Pancreas (tissue), 10 donors: ENCODE data around the gene RRP1B. TPM values are rescaled to one million over a fixed set of nuclear protein-coding genes. Genes with fewer than 3 reads are reported as not detected.

Experiments
- ATAC-seq, 4 donors: fragments of 200-7000 bp; cut with Tn5 transposase; one replicate each; pipeline versions ENCODE4 v1.8.0 to v1.9.1; 2020; ENCODE audit warnings: mild to moderate bottlenecking in 4 of 4, moderate library complexity in 4 of 4
- DNase-seq, 6 donors: peaks; one replicate each; pipeline ENCODE4 v3.0.0-alpha.2; 2020
- FAIRE-seq: peaks from 2 replicates; lab custom pipeline; 2012; peaks lifted over from hg19 to GRCh38; lab: Jason Lieb, UNC
- H3K27ac ChIP-seq, 4 donors: fragments of 200-600 bp; sonication (generic); 1 replicate in 3 of 4; 2 replicates in 1 of 4; pipeline versions ENCODE4 v1.5.0 to v1.8.0; 2020
- H3K27me3 ChIP-seq, 4 donors: fragments of 200-600 bp; one replicate each; pipeline ENCODE4 v1.8.0; 2021
- H3K36me3 ChIP-seq, 3 donors: fragments of 200-600 bp; sonication (generic) in 1 of 3; one replicate each; pipeline versions ENCODE4 v1.5.0 to v1.8.0; 2020 to 2021
- H3K4me1 ChIP-seq, 3 donors: fragments of 200-600 bp; one replicate each; pipeline ENCODE4 v1.8.0; 2021
- H3K4me3 ChIP-seq, 4 donors: fragments of 200-600 bp; sonication (generic) in 2 of 4; one replicate each; pipeline versions ENCODE4 v1.5.0 to v1.8.0; 2020 to 2021
- H3K9me3 ChIP-seq, 4 donors: fragments of 200-600 bp; one replicate each; pipeline ENCODE4 v1.8.0; 2021
- CTCF ChIP-seq, 4 donors: fragments of 200-600 bp; sonication (generic) in 3 of 4; IDR thresholded peaks; one replicate each; pipeline versions ENCODE4 v1.5.0 to v1.8.0; 2021; ENCODE audit warnings: antibody characterized with exemption in 4 of 4
- WGBS, 2 donors: extraction: QIAGEN DNeasy Blood & Tissue Kit; methylation state at CpG; one replicate each; pipeline ENCODE4 v1.1.7; 2013; 5-methylcytosine and 5-hydroxymethylcytosine counted together
- intact Hi-C, 3 donors: fragments of 100-400 bp; cut with DNase I; formaldehyde crosslinking; loops; one replicate each; pipeline versions ENCODE4 v1.11.1 to v1.14.2; 2022
- polyA plus RNA-seq, 2 donors: library from polyadenylated mRNA; stranded (reverse); fragments of 200-250 nt; gene quantifications; one replicate each; pipeline ENCODE4 v1.2.3, GENCODE V29; 2013
- total RNA-seq, 6 donors: library from RNA; stranded (reverse); fragmentation: NEBNext Ultra II Directional in 4 of 6; extraction: Animal tissue kit (Norgen Biotek cat#: 25700) in 4 of 6; gene quantifications; one replicate each; pipeline versions ENCODE4 v1.2.1 to v1.2.4, GENCODE V29; 2021 to 2023
- donor health status: healthy with polysubstance abuse.
- donor health status: DM: no; HTN: no; CAD: no; lungs with moderate emphysema.
- donor health status: DM: no; HTN: no; CAD: no.
- donor health status: control.
- donor health status: control.
- donor health status: Bipolar disorder and iron deficiency.
- donor health status: DM: yes; HTN: yes; CAD: no.
- donor health status: DM: no; HTN: no; CAD: no.
- donor health status: DM: no; HTN: no; CAD: no.
- donor health status: DM: yes; HTN: yes; CAD: no.

The RRP1B gene
- total and polyA plus RNA-seq, 8 donors = 4.4 to 13.3 (median 9.0) TPM

DNA sequence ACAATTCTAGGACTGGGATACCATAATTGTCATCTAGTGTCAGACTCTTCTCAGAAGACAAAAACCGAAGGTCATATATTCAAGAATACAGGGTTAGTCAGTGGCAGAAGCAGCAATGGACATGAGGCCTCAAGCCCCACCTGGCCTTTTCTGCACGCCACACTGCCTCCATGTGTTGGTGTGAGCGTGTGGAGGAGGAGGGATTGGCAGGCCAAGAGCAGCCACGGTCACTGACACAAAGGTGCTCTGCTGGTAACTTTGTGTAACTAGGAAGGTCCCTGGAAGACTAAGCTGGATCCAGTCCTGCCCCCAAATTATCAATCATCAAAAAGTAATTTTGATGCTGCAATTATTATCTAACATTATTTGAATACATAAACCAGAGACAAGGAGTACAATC is 35.0 kb upstream of the RRP1B start:
- Histone ChIP-seq H3K27me3 (no peaks in the 10 kb centered on the region), H3K4me3 (no peak overlapping the region), H3K27ac (no peak overlapping the region), H3K4me1 (no peaks in the 10 kb centered on the region), H3K9me3 (no peaks in the 10 kb centered on the region), H3K36me3 (no peaks in the 10 kb centered on the region)
- FAIRE-seq = no peak
- no peak for DNase-seq
- intact Hi-C loops = no loop called here
- ATAC-seq = no peak
- 74 to 84% methylated on average over 4 of the region's 4 CpGs for WGBS, 2 donors
- TF ChIP-seq CTCF (IDR thresholded peaks at IDR 0.05) = no peak

- intact Hi-C loops = no loop called here
- no peak for ATAC-seq
- Histone ChIP-seq H3K9me3 (no peaks in the 10 kb centered on the region), H3K27ac (no peak overlapping the region), H3K4me1 (no peaks in the 10 kb centered on the region), H3K4me3 (no peak overlapping the region), H3K27me3 (no peaks in the 10 kb centered on the region), H3K36me3 (no peaks in the 10 kb centered on the region)
- WGBS, 2 donors = 16 to 19% methylated on average over 3 of the region's 3 CpGs
- no peak for DNase-seq
- no peak for TF ChIP-seq CTCF (IDR thresholded peaks at IDR 0.05)
- FAIRE-seq = no peak
Observed at GRCh38 chr21:43626390-43626789, 33.0 kb upstream of the RRP1B start.

GRCh38 chr21:43627527-43627926 is 31.8 kb upstream of the RRP1B start:
- ATAC-seq = no peak
- Histone ChIP-seq H3K36me3 (no peaks in the 10 kb centered on the region), H3K4me3 (no peak overlapping the region), H3K9me3 (no peaks in the 10 kb centered on the region), H3K4me1 (no peaks in the 10 kb centered on the region), H3K27ac (no peak overlapping the region), H3K27me3 (no peaks in the 10 kb centered on the region)
- WGBS, 2 donors = 63 to 68% methylated on average over 2 of the region's 2 CpGs
- no peak for DNase-seq
- no peak for FAIRE-seq
- intact Hi-C loops = no loop called here
- no peak for TF ChIP-seq CTCF (IDR thresholded peaks at IDR 0.05)

DNA sequence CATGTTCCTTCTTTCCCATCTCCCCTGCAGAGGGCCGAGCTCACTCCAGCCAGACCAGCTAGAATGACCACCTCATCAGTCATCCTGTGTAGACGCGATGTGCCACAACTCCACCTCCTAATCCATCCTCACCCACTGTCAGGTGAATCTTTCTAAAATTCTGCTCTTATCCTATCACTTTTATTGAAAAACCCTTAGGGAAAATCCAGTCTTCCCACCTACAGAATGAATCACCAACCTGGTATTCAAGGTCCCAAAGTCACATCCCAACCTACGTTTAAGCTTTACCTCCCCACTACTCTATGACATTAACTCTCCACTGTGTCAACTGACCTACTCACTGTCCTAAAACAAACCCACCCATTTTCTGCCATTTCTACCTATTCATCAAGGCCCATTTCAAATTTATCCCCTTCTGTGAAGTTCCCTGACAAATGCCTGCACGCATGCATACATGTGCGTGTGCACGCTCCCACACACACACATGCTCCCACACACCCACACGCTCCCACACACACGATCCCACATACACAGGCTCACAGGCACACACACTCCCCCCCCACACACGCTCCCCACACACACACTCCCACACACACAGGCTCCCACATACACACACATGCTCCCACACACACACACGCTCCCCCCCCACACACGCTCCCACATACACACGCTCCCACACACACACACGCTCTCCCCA is 27.8 kb upstream of the RRP1B start:
- Histone ChIP-seq H3K27ac (no peak overlapping the region), H3K4me1 (no peaks in the 10 kb centered on the region), H3K4me3 (no peak overlapping the region), H3K27me3 (no peaks in the 10 kb centered on the region), H3K9me3 (no peaks in the 10 kb centered on the region), H3K36me3 (no peaks in the 10 kb centered on the region)
- ATAC-seq = no peak
- intact Hi-C loops = no loop called here
- TF ChIP-seq CTCF (IDR thresholded peaks at IDR 0.05) = no peak
- no peak for FAIRE-seq
- DNase-seq = no peak
- 76 to 77% methylated on average over 14 of the region's 14 CpGs for WGBS, 2 donors

- H3K4me1 ChIP-seq = no peaks in the 10 kb centered on the region
- FAIRE-seq (no peak), ATAC-seq (no peak), DNase-seq (no peak)
- no peak overlapping the region for H3K4me3 ChIP-seq
- WGBS, 2 donors = 56 to 78% methylated on average over 4 to 5 of the region's 5 CpGs
- H3K27ac ChIP-seq = no peak overlapping the region
- intact Hi-C loops = no loop called here
- no peaks in the 10 kb centered on the region for H3K9me3 ChIP-seq
- no peaks in the 10 kb centered on the region for H3K36me3 ChIP-seq
- H3K27me3 ChIP-seq = no peaks in the 10 kb centered on the region
- TF ChIP-seq CTCF (IDR thresholded peaks at IDR 0.05) = no peak
Observed at GRCh38 chr21:43632373-43632905, 26.9 kb upstream of the RRP1B start.
